Forelimb muscle (tissue), 1 donor: ENCODE results near the gene SYTL3. TPM values are rescaled to one million over a fixed set of nuclear protein-coding genes. Genes with fewer than 3 reads are reported as not detected.
"Not testable (repeated sequence)": the region's sequence is repeated elsewhere in the genome, so short reads cannot be mapped to it uniquely, and the experiment has no call there.

Experiments used
- DNase-seq: peaks from one replicate; pipeline ENCODE4 v3.0.0-alpha.2; 2013; ENCODE audit warnings: low read depth
- polyA plus RNA-seq: library from polyadenylated mRNA; unstranded; fragments of 120-200 nt; gene quantifications from one replicate; pipeline ENCODE4 v1.2.1, GENCODE V29; 2013; ENCODE audit not compliant: insufficient read length

The SYTL3 gene
- polyA plus RNA-seq, 1 donor, result 9.5 TPM

GRCh38 chr6:158622545-158623190, 27.2 kb upstream of the SYTL3 start:
- DNase-seq, result no peak

DNA sequence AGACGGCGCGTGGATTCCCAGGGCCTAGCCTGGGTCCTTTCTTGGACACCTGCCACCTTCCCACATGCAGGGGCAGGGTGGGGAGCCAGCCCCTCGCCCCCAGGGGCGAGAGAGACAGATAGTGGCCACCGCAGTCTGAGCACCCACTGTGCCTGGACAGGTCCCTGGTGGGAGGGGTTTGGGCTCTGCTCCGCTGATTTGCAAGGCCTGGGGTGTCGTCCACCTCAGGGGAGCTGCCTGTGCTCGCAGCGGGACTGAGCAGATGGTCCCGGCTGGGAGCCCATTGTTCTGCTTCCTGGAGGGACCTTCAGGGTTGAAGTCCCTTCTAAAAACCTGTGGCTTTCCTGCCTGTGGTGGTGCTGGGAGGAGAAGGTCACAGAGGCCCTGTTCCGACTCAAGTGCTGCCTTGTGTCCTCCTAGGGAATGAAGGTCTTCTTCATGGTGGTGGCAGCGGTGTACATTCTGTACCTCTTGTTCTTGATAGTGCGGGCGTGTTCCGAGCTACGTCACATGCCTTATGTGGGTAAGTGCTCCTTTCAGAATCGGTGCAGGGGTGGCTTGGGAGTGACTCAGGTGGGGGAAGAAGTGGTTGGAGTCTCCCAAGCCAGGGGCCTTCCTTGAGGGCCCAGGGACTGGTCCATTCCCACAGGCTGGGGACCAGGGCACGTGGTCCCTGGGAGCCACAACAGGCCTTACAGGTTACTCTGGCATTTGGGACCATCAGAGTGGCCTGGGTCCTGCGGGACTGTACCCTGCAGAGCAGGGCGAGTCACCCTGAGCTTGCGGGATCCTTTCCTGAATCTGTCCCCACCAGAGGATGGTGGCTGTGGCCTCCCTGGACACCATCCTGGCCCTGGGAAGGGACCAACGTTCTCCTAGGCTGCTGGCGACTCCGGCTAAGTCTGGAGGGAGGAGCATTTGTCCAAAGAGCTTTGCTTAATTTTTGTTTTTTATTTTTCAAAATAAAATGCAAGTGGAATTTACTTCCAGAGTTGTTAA, 24.9 kb upstream of the SYTL3 start:
- DNase-seq, result no peak

GRCh38 chr6:158625881-158626305, 24.0 kb upstream of the SYTL3 start:
- no peak for DNase-seq

DNA sequence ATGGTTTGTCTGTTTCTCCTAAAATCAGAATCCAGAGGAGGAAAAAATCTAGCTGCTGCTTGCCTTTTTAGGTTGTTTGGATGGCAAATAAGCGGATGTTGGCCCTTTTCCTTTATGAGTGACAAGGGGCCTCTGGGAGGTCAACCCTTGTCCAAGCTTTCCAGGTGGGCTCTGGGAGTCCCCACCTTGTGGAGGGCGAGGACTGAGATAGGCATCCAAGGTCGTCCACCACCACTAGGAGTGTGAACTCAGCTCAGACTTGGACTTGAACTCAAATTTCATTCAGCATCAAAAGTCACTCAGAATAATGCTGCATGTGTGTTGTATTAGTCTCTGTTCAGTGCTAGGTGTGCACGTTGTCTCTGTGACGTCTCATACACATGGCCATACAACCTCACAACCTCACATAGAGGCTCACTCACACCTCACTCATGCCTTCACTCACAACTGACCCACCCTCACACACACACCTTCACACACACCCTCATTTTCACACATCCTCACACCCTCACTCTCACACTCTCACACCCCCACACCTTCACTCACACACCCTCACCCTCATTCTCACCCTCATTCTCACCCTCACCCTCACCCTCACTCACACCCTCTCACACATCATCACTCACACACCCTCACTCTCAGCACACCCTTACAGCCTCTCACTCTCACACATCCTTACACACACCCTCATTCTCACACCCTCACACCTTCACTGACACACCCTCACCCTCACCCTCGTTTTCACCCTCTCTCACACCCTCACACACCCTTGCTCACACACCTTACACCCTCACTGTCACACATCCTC, 23.3 kb upstream of the SYTL3 start:
- no peak for DNase-seq

- no peak for DNase-seq
These were observed 22.5 kb upstream of the SYTL3 start for GRCh38 chr6:158627168-158627939.

DNA sequence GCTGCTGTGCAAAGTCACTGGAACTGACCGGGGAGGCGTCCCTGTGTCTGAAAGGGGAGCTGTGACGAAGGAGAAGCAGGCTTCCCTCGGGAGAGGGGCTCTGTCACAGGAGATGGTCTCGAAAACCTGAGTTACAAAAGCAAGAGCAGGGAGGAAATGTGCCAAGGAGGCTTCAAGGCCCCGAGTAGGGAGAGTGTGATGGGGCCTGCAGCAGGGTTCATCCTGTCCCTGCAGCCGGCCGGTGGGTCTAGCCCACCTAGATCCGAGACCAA, 22.0 kb upstream of the SYTL3 start:
- no peak for DNase-seq

GRCh38 chr6:158628542-158628941, 21.3 kb upstream of the SYTL3 start:
- DNase-seq, result no peak

- no peak for DNase-seq
These were observed 20.3 kb upstream of the SYTL3 start for GRCh38 chr6:158629367-158630221.

DNA sequence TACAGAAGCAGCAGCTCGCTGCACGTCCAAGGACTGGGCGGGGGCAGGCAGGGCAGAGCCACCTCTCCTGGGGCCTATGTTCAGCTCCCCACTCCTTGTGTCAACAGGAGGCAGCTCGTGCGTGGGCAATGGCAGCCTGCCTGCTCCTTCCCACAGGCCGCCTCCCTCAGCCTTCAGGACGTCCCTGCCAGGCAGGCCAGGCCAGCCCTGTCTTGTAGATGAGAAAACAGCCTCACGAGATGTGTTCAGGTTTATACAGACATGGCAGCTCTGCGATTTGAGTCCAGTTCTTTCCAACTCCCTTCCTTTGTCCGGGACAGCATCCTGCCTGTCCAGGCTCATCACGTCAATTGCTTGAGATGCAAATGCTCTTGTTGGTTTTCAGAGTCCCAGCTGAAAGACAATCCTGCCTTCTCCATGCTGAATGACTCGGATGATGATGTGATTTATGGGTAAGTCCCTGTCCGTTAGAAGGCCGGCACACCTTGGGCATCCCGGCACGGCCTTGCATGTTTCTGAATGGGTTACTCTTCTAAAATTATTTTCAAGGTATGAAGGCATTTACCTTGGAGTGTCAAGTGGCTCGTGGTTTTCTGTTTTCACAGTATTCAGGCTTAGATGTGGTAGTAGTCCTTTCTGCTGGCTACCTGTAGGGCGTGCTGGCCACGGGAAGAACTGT, 18.8 kb upstream of the SYTL3 start:
- no peak for DNase-seq

- no peak for DNase-seq
These were observed 17.9 kb upstream of the SYTL3 start for GRCh38 chr6:158631678-158632537.

GRCh38 chr6:158632538-158633119, 17.2 kb upstream of the SYTL3 start:
- not testable (repeated sequence) for DNase-seq

DNA sequence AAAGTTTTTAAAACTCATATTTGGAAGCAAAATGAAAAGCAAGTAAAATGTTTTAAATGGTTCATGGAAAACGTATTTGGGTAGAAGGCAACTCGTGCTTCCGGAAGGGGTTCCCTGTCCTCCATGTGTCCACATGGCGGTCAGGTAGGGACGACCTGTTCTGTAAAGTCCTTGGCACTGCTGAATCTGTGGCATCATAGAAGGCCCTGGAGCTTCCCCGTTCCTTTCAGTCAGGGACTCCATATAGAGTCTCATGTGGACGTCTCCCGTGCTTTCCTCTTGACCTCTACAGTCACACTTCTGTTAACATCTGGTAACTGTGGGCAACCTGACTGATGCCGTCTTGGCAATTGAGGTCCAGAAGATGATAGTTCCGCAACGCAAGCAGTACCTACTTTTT, 16.7 kb upstream of the SYTL3 start:
- no peak for DNase-seq

GRCh38 chr6:158634695-158635426, 15.0 kb upstream of the SYTL3 start:
- DNase-seq, result no peak

DNA sequence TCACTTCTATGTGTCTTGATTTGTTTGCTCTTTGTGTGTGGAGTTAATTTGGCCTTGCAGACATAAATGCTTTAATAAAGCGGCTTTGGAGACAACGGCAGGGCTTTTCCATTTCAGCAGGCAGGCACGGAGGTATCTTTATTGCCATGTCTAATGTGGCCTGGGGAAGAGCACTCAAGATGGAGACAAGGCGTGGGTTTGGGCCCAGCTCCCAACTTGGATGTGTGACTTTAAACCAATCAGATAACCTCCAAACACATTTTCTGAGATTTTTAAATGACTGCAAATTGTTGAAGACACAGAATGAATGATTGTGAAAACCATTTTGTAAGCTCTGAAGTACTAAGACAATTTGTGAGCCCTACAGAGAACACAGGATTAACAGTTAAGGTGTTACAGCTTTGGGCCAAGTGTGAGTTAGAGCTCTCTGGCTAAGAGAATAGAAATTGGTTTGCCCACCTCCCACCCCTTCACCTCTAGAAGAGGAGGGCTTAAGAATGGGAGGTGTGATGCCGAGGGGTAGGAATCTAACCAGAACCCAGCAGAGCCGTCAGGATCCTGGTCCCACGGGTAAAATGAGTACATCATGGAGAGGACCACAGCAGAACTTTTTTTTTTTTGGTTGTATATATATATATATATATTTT, 14.3 kb upstream of the SYTL3 start:
- DNase-seq, result no peak

GRCh38 chr6:158636778-158637177, 13.1 kb upstream of the SYTL3 start:
- no peak for DNase-seq

DNA sequence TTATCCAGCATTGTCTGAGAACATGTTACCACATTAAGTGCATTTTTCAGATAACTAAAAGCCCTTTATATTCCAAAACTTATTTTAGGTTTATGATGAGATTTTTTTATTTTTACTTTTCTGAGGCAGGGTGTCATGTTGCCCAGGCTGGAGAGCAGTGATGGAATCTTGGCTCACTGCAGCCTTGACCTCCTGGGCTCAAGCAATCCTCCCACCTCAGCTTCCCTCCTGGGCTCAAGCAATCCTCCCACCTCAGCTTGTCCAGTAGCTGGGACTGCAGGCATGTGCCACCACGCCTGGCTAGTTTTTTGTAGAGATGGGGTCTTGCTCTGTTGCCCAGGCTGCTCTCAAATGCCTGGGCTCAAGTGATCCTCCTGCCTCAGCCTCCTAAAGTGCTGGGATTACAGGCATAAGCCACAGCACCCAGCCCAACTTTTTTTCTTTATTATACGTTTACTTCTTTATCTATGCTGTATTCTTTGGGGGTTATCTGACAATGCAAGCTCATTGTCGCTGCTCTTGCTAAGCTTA, 11.5 kb upstream of the SYTL3 start:
- no peak for DNase-seq

DNA sequence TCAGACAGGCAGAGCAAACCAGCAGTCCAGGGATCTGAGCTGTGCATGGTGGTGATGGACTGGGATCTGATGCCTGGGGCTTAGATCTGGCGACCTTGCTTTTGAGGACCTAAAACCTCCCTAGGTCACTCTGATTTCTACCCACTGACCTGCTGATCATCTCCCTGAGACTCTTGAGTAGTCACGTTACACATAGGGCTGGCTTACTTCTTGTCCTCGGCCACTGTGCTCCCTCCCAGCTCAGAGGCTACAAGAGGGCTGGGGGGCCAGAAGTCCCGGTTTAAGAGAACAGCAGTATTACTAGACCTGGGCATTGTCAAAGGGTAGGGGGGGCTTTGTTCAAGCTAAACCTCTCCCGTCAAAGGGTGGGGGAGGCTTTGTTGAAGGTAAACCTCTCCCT, 10.8 kb upstream of the SYTL3 start:
- no peak for DNase-seq
